Measurements from ENCODE around the gene SEMA3D.
"Not testable (repeated sequence)": the region's sequence is repeated elsewhere in the genome, so short reads cannot be mapped to it uniquely, and the experiment has no call there.

The SEMA3D gene

GRCh38 chr7:84998665-84999064, 188.2 kb downstream of the SEMA3D start:
- no peaks in the 10 kb centered on the region for H3K4me1 ChIP-seq
- H3K9ac ChIP-seq: no peak overlapping the region
- no peak for TF ChIP-seq CTCF (IDR thresholded peaks at IDR 0.05)
- H3K4me2 ChIP-seq (ENCODE audit: low read length): no peak overlapping the region
- H3K9me3 ChIP-seq (ENCODE audit: control insufficient read depth, low read length): no peaks in the 10 kb centered on the region
- no peaks in the 10 kb centered on the region for H3K36me3 ChIP-seq (ENCODE audit: control insufficient read depth, insufficient read depth, low read length)
- no peak overlapping the region for H2AFZ ChIP-seq
- no peak overlapping the region for H3K4me3 ChIP-seq (ENCODE audit: low read depth, low read length)
- H3K79me2 ChIP-seq: no peaks in the 10 kb centered on the region
- H3K27me3 ChIP-seq (ENCODE audit: control insufficient read depth, insufficient read depth, low read length): no peaks in the 10 kb centered on the region
- H3K27ac ChIP-seq: no peak overlapping the region

- Histone ChIP-seq H3K79me2 (no peaks in the 10 kb centered on the region), H3K4me3 (ENCODE audit: low read depth, low read length) (no peak overlapping the region), H3K27me3 (ENCODE audit: control insufficient read depth, insufficient read depth, low read length) (no peaks in the 10 kb centered on the region), H3K36me3 (ENCODE audit: control insufficient read depth, insufficient read depth, low read length) (no peaks in the 10 kb centered on the region), H3K27ac (no peak overlapping the region), H3K9me3 (ENCODE audit: control insufficient read depth, low read length) (no peaks in the 10 kb centered on the region), H3K4me1 (no peaks in the 10 kb centered on the region), H2AFZ (no peak overlapping the region), H3K9ac (no peak overlapping the region), H3K4me2 (ENCODE audit: low read length) (no peak overlapping the region)
- TF ChIP-seq CTCF (IDR thresholded peaks at IDR 0.05): no peak
Measured at GRCh38 chr7:84997626-84998025, 189.2 kb downstream of the SEMA3D start.

GRCh38 chr7:84992954-84993353, 193.9 kb downstream of the SEMA3D start:
- not testable (repeated sequence) for H2AFZ ChIP-seq; H3K9me3 ChIP-seq (ENCODE audit: control insufficient read depth, low read length); H3K27ac ChIP-seq; H3K36me3 ChIP-seq (ENCODE audit: control insufficient read depth, insufficient read depth, low read length); H3K4me2 ChIP-seq (ENCODE audit: low read length); H3K79me2 ChIP-seq; H3K27me3 ChIP-seq (ENCODE audit: control insufficient read depth, insufficient read depth, low read length); H3K4me3 ChIP-seq (ENCODE audit: low read depth, low read length); H3K4me1 ChIP-seq; H3K9ac ChIP-seq

- H3K4me3 ChIP-seq (ENCODE audit: low read depth, low read length): no peak overlapping the region
- no peak for TF ChIP-seq CTCF (IDR thresholded peaks at IDR 0.05)
- no peak overlapping the region for H3K27ac ChIP-seq
- H3K4me1 ChIP-seq: no peaks in the 10 kb centered on the region
- no peaks in the 10 kb centered on the region for H3K36me3 ChIP-seq (ENCODE audit: control insufficient read depth, insufficient read depth, low read length)
- H2AFZ ChIP-seq: no peak overlapping the region
- H3K79me2 ChIP-seq: no peaks in the 10 kb centered on the region
- no peaks in the 10 kb centered on the region for H3K27me3 ChIP-seq (ENCODE audit: control insufficient read depth, insufficient read depth, low read length)
- H3K4me2 ChIP-seq (ENCODE audit: low read length): no peak overlapping the region
- no peak overlapping the region for H3K9ac ChIP-seq
- H3K9me3 ChIP-seq (ENCODE audit: control insufficient read depth, low read length): no peaks in the 10 kb centered on the region
Measured at GRCh38 chr7:84985073-84985784, 201.6 kb downstream of the SEMA3D start.

GRCh38 chr7:84982199-84982598, 204.7 kb downstream of the SEMA3D start:
- H3K27me3 ChIP-seq (ENCODE audit: control insufficient read depth, insufficient read depth, low read length): no peaks in the 10 kb centered on the region
- H3K27ac ChIP-seq: no peak overlapping the region
- no peak overlapping the region for H3K4me2 ChIP-seq (ENCODE audit: low read length)
- no peaks in the 10 kb centered on the region for H3K9me3 ChIP-seq (ENCODE audit: control insufficient read depth, low read length)
- no peaks in the 10 kb centered on the region for H3K79me2 ChIP-seq
- no peak overlapping the region for H2AFZ ChIP-seq
- no peak for TF ChIP-seq CTCF (IDR thresholded peaks at IDR 0.05)
- H3K4me1 ChIP-seq: no peaks in the 10 kb centered on the region
- H3K36me3 ChIP-seq (ENCODE audit: control insufficient read depth, insufficient read depth, low read length): no peaks in the 10 kb centered on the region
- no peak overlapping the region for H3K9ac ChIP-seq
- H3K4me3 ChIP-seq (ENCODE audit: low read depth, low read length): no peak overlapping the region
